MM.1S (cell line): Measurements from ENCODE around the gene PPP6R3.

Experiments used
- DNase-seq: peaks from one replicate; pipeline ENCODE4 v3.0.0-alpha.2; 2015
- H2AFZ ChIP-seq: fragments of 300-600 bp; sonication (generic); 2 replicates; pipeline ENCODE4 v1.6.0; 2016; ENCODE audit warnings: antibody characterized with exemption, low read length
- H3F3A ChIP-seq: fragments of 300-600 bp; sonication (generic); 2 replicates; pipeline ENCODE4 v1.6.1; 2016; ENCODE audit warnings: mild to moderate bottlenecking, antibody characterized with exemption, low read length, moderate library complexity, mixed read lengths; ENCODE audit not compliant: insufficient read depth
- H3K27ac ChIP-seq: fragments of 300-600 bp; sonication (generic); 2 replicates; pipeline ENCODE4 v1.5.1; 2016; ENCODE audit warnings: mild to moderate bottlenecking, low read length
- H3K27me3 ChIP-seq: fragments of 300-600 bp; sonication (generic); replicated peaks from 2 replicates; pipeline ENCODE4 v1.6.0; 2016; ENCODE audit warnings: low read length; ENCODE audit not compliant: insufficient read depth
- H3K36me3 ChIP-seq: fragments of 300-600 bp; sonication (generic); replicated peaks from 2 replicates; pipeline ENCODE4 v1.6.1; 2016; ENCODE audit warnings: mild to moderate bottlenecking, low read length, mixed read lengths; ENCODE audit not compliant: insufficient read depth
- H3K4me1 ChIP-seq: fragments of 300-600 bp; sonication (generic); 2 replicates; pipeline ENCODE4 v1.6.1; 2016; ENCODE audit warnings: low read length, mixed read lengths
- H3K4me2 ChIP-seq: fragments of 300-600 bp; sonication (generic); 2 replicates; pipeline ENCODE4 v1.6.0; 2016; ENCODE audit warnings: low read depth, low read length
- H3K4me3 ChIP-seq: fragments of 300-600 bp; sonication (generic); 2 replicates; pipeline ENCODE4 v1.5.1; 2016; ENCODE audit warnings: low read length, mixed read lengths
- H3K79me2 ChIP-seq: fragments of 300-600 bp; sonication (generic); 2 replicates; pipeline ENCODE4 v1.6.1; 2016; ENCODE audit warnings: mixed run types, low read length, mixed read lengths
- H3K9ac ChIP-seq: fragments of 300-600 bp; sonication (generic); 2 replicates; pipeline ENCODE4 v1.6.1; 2016; ENCODE audit warnings: low read length, mixed read lengths
- H3K9me2 ChIP-seq: fragments of 300-600 bp; sonication (generic); replicated peaks from 2 replicates; pipeline ENCODE4 v1.6.1; 2016; ENCODE audit warnings: mild to moderate bottlenecking, low read length, mixed read lengths; ENCODE audit not compliant: insufficient read depth
- H3K9me3 ChIP-seq: fragments of 300-600 bp; sonication (generic); replicated peaks from 2 replicates; pipeline ENCODE4 v1.6.1; 2016; ENCODE audit warnings: mild to moderate bottlenecking, low read length, mixed read lengths; ENCODE audit not compliant: insufficient read depth
- H4K20me1 ChIP-seq: fragments of 300-600 bp; sonication (generic); 2 replicates; pipeline ENCODE4 v1.6.1; 2016; ENCODE audit warnings: mild to moderate bottlenecking, low read length, moderate library complexity, mixed read lengths; ENCODE audit not compliant: insufficient read depth
- CTCF ChIP-seq: fragments of 300-600 bp; sonication (generic); IDR thresholded peaks from 2 replicates; pipeline ENCODE4 v1.5.1; 2016; ENCODE audit warnings: antibody characterized with exemption, low read length, mixed read lengths
- EZH2 ChIP-seq: fragments of 300-600 bp; sonication (generic); optimal IDR thresholded peaks from 2 replicates; pipeline ENCODE3; 2017; ENCODE audit warnings: low read depth, mild to moderate bottlenecking, antibody characterized with exemption, low read length, mixed read lengths
- EZH2phosphoT487 ChIP-seq: fragments of 300-600 bp; sonication (generic); IDR thresholded peaks from 2 replicates; pipeline ENCODE4 v1.6.1; 2018; ENCODE audit warnings: antibody characterized with exemption, low read length

Gene PPP6R3

GRCh38 chr11:68527585-68527984, 67.0 kb downstream of the PPP6R3 start:
- Histone ChIP-seq H4K20me1 (no peaks in the 10 kb centered on the region; the same call in 1 of the 2 replicates), H3F3A (no peaks in the 10 kb centered on the region), H2AFZ (no peak overlapping the region), H3K4me2 (no peak overlapping the region), H3K27me3 (no peaks in the 10 kb centered on the region), H3K79me2 (peaks cover 96% of the 10 kb centered on the region), H3K27ac (no peak overlapping the region), H3K9me3 (no peaks in the 10 kb centered on the region), H3K4me1 (no peaks in the 10 kb centered on the region), H3K9me2 (no peaks in the 10 kb centered on the region), H3K36me3 (no peaks in the 10 kb centered on the region; the same call in 1 of the 2 replicates), H3K4me3 (no peak overlapping the region), H3K9ac (no peak overlapping the region)
- no peak for DNase-seq
- TF ChIP-seq EZH2phosphoT487 (no peak), EZH2 (no peak), CTCF (no peak)

- H3F3A ChIP-seq = no peaks in the 10 kb centered on the region
- H3K4me1 ChIP-seq = no peaks in the 10 kb centered on the region
- DNase-seq = no peak
- TF ChIP-seq EZH2 (no peak), CTCF (no peak), EZH2phosphoT487 (no peak)
- no peak overlapping the region for H3K9ac ChIP-seq
- H3K4me3 ChIP-seq = no peak overlapping the region
- H3K9me2 ChIP-seq = no peaks in the 10 kb centered on the region
- H3K27me3 ChIP-seq = no peaks in the 10 kb centered on the region
- no peaks in the 10 kb centered on the region; the same call in 1 of the 2 replicates for H4K20me1 ChIP-seq
- no peaks in the 10 kb centered on the region; the same call in 1 of the 2 replicates for H3K36me3 ChIP-seq
- H3K27ac ChIP-seq = no peak overlapping the region
- H3K4me2 ChIP-seq = no peak overlapping the region
- no peak overlapping the region for H2AFZ ChIP-seq
- H3K79me2 ChIP-seq = peaks cover 97% of the 10 kb centered on the region
- H3K9me3 ChIP-seq = no peaks in the 10 kb centered on the region
Observed at GRCh38 chr11:68528630-68529029, 68.1 kb downstream of the PPP6R3 start.

- Histone ChIP-seq H3K79me2 (peaks cover 97% of the 10 kb centered on the region), H2AFZ (no peak overlapping the region), H3K4me3 (no peak overlapping the region), H3K36me3 (peaks cover 2% of the 10 kb centered on the region; the same call in 1 of the 2 replicates), H3K4me1 (no peaks in the 10 kb centered on the region), H3K27me3 (no peaks in the 10 kb centered on the region), H3F3A (no peaks in the 10 kb centered on the region), H3K9ac (no peak overlapping the region), H3K9me2 (no peaks in the 10 kb centered on the region), H4K20me1 (no peaks in the 10 kb centered on the region; the same call in 1 of the 2 replicates), H3K4me2 (no peak overlapping the region), H3K27ac (no peak overlapping the region), H3K9me3 (no peaks in the 10 kb centered on the region)
- TF ChIP-seq CTCF (no peak), EZH2phosphoT487 (no peak), EZH2 (no peak)
- DNase-seq = no peak
Observed at GRCh38 chr11:68531129-68531693, 70.7 kb downstream of the PPP6R3 start.
